ENCODE measurements around the gene MCEMP1.
"Not testable (repeated sequence)": the region's sequence is repeated elsewhere in the genome, so short reads cannot be mapped to it uniquely, and the experiment has no call there.

MCEMP1 gene

GRCh38 chr19:7643629-7644549, 33.0 kb upstream of the MCEMP1 start:
- not testable (repeated sequence) for DNase-seq

DNA sequence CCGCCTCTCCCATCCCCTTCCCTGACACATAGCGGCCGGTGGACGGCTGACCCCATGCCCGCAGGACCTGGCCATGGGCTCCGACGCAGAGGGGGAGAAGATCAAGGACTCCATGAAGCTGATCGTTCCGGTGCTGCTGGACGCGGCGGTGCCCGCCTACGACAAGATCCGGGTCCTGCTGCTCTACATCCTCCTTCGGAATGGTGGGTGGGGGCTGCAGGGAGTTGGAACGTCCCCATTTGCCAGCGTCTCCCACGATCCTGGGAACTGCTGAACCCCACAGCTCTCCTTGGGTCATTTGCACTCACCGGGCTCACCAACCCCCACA, 32.4 kb upstream of the MCEMP1 start:
- DNase-seq = no peak

DNA sequence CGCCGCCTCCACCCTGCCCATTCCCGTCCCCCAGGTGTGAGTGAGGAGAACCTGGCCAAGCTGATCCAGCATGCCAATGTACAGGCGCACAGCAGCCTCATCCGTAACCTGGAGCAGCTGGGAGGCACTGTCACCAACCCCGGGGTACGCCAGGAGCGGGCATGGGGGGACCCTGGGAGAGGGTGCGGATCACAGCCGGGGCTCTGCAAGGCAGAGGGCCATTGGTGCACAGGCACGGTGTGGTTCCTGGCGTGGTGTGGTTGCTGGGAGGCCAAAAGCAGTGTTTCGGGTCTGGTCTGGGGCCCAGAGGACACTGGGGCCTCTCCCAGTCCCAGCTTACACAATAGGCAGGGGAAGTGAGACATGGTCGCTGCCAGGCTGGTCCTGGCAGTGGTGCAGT, 31.7 kb upstream of the MCEMP1 start:
- no peak for DNase-seq

DNA sequence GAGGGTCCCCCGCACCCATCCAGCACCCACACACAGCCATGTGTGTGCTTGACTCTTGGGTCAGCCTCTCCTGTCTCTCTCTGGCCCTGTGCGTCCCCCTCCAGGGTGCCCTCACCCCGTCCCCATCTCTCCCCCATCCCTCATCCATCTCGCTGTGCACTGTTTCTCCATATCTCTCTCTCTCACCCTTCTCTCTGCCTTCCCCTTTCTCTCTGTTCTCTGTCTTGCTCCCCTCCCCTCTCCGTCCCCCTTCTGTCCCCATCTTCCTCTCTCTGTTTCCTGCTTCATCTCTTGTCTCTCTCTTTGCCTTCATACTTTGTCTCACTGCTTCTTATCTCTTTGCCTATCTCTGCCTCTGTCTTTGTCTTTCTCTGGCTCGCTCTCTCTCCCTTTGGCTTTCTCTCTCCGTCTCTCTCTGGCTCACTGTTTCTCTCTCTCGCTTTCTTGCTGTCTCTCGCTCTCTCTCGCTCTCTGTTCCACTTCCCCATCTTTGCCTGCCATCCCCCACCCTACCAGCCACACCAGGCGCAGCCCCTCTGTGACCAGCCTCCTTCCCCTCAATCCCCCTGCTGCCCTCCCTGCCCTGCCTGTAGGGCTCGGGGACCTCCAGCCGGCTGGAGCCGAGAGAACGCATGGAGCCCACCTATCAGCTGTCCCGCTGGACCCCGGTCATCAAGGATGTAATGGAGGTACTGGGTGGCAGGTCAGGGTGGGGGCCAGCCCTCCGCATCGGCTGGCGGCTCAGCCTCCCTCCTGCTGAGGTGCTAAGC, 31.0 kb upstream of the MCEMP1 start:
- no peak for DNase-seq

DNA sequence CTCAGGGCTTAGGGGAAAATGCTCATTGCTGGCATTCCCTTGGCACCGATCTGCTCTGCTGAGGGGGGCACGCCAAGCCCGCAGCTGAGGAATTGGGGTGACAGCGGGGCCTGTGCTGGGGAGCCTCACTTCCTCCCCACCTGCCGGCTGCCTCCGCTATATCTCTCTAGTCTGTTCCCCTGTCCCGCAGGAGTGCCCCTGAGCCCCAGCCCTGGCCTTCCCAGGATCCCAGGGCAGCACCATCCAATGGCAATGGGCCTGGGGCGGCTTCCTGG, 30.5 kb upstream of the MCEMP1 start:
- no peak for DNase-seq

DNA sequence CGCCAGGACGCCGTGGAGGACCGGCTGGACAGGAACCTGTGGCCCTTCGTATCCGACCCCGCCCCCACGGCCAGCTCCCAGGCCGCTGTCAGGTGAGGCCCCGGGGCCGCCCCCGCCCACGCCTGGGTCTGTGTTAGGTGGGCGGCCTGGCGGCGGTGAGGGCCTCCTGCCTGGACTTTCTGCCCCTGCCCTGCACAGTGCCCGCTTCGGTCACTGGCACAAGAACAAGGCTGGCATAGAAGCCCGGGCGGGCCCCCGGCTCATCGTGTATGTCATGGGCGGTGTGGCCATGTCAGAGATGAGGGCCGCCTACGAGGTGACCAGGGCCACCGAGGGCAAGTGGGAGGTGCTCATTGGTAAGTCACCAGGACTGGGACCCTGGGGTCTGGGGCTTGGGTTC, 29.7 kb upstream of the MCEMP1 start:
- DNase-seq = no peak

GRCh38 chr19:7648265-7649014, 28.4 kb upstream of the MCEMP1 start:
- no peak for DNase-seq

- DNase-seq = no peak
Measured at GRCh38 chr19:7650148-7650547, 26.7 kb upstream of the MCEMP1 start.

DNA sequence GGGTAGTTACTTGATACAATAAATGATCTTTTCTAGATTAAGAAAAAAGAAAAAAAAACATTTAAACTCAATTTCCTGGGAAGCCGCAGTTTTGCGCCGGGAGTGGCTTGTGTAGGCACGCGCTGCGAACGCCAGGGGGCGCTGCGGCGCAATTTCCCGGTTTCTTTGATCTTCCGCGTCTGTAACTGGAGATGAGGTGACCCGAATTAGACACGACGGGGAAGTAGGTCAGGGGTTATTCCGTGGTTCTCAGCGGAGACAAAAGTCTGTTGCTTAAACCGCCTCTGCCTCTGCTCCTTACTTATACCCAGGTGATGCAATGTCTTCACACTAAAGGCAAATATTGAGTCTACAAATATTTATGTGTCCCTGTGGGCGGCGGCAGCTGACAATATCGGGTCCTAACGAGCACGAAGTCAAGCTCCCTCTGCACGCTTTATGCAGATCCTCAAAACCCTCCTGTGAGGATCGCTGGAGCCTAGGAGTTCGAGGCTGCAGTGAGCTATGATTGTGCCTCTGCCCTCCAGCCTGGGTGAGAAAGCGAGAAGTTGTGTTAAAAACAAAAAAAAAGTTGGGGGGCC, 24.7 kb upstream of the MCEMP1 start:
- peak; percentile 88 for DNase-seq

DNA sequence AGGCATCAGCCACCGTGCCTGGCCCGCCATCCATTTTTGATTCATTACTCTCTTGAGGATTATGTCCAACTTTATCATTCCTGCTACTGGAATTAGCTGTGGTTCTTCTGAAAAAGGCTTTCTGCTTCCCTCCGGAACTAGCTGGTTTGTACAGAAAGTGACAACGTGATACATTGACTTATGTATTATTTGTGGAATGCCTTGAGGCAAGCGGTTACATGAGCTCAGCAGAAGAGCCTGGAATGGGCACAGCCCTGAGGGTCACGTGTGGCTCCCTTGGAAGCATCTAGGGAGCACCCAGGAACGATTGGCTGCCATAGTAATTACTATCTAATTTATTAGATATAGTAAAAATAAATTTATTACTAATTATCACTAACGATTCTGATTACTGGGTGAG, 22.5 kb upstream of the MCEMP1 start:
- no peak for DNase-seq

GRCh38 chr19:7655581-7655980, 21.3 kb upstream of the MCEMP1 start:
- DNase-seq = no peak

DNA sequence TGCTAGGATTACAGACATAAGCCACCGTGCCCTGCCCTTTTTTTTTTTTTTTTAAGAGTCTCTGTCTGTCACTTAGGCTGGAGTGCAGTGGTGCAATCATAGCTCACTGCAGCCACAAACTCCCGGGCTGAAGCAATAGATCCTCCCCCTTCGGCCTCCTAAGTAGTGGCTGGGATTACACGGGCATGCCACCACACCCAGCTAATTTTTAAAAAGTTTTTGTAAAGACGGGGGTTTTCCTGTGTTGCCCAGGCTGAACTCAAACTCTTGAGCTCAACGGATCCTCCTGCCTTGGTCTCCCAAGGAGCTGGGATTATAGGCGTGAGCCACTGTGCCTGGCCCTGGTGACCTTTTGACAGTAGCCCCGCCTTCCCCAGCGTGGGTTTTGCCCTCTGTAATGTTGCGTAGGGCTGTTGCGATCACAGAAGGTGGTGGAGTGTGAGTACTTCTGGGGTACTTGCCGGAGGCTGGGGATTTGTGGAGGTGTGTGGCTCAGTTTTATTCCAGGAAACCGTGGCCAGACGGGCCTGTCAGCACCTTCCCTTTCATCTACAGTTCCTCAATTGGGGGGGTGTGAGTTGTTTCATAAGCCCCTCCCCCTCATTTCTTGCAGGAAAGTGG, 19.6 kb upstream of the MCEMP1 start:
- DNase-seq = no peak

DNA sequence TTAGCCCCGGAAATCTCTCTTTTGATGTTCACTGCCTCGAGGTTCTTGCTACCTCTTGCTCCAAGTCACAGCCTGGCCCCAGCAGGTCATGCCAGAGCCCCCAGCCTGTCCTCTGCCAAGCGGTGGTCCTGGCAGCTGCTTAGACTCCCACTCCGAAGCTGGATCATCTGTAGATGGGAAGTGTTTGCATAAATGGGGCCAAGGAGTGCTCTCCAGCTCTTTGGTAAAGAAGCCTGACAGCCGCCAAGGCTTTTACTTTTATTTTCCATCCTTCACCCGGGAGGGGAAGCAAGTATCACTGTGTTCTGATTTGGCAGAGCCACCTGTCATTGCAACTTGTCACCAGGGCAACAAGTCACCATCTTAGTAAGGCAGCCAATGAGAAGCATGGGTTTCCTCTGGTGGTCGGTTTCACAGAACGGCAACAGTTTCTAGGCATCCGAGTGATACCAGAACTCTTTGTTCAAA, 18.6 kb upstream of the MCEMP1 start:
- no peak for DNase-seq

- no peak for DNase-seq
Measured at GRCh38 chr19:7661744-7662538, 14.9 kb upstream of the MCEMP1 start.

DNA sequence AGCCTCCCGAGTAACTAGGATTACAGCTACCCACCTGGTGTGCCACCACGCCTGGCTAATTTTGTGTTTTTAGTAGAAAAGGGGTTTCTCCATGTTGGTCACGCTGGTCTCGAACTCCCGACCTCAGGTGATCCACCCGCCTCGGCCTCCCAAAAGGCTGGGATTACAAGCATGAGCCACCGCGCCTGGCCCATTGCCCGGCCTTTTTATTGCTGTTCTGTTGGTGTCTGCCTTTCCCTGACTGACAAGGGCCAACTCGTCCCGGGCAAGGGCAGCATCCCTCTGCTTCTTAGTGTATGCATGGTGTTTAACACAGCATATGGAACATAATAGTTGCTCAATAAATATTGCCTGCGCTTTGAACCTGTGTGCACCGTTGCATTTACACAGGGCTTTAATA, 14.2 kb upstream of the MCEMP1 start:
- DNase-seq = no peak

GRCh38 chr19:7663706-7664105, 13.2 kb upstream of the MCEMP1 start:
- DNase-seq = no peak

GRCh38 chr19:7665076-7665475, 11.8 kb upstream of the MCEMP1 start:
- DNase-seq = no peak

DNA sequence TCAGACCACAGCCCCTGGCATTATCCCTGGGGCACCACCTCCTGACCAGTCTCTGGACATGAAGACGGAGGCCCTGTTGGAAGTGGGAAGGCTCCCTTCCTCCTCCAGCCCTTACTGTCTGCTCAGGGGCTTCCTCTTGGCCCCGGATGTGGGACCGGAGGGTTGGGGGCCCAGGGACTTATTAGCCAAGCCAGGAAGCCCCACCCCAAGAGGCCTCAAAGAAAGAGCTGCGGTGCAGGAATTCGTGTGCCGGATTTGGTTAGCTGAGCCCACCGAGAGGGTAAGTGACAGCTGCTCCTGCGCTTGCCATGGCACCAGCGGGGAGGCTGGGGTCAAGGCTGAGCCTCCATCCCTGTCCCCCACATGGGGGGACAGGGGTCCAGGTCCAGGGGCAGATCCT, 8.0 kb upstream of the MCEMP1 start, which contains the start of gene RETN:
Gene RETN, plus strand, starts transcription at position 208 of the 400 bp plus-strand sequence. CDS start 278 bp downstream, outside the sequence.
- no peak for DNase-seq

GRCh38 chr19:7669641-7670040, 7.2 kb upstream of the MCEMP1 start:
- no peak for DNase-seq

DNA sequence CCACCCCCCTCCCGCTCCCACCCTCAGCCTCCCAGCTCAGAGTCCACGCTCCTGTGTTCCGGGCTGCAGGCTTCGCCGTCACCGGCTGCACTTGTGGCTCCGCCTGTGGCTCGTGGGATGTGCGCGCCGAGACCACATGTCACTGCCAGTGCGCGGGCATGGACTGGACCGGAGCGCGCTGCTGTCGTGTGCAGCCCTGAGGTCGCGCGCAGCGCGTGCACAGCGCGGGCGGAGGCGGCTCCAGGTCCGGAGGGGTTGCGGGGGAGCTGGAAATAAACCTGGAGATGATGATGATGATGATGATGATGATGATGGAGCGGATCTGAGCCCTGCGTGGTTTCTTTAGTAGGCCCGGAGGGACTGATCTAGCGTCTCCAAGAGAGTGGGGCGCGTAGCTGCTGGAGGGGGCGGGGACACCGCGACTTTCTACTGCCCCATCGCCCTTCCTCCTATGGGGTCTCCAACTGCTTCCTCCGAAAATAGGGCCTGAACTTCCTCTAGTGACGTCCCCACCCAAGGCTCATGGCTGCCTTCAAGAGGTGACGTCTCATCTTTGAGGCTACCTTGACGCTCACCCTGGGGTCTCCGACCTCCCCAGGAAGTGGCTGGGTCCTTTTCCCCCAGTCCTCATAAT, 6.6 kb upstream of the MCEMP1 start:
- DNase-seq = no peak

DNA sequence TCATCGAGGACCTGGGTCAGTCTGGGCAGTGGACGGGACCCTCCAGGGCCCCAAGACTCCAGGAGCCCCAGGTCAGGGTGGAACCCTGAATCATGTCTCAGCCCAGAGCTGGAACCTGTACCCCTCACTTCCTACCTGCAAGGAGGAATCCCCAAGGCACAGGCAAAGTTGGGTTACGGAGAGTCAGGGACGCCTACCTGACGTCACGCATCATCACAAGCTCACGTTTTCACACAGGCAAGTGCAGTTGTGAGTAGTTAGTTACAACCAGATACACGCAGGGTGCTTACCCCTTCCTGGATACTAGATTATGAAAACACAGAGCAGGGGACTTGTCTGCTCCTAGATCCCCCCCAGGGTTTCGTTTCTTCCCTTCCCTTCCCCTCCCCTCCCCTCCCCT, 6.1 kb upstream of the MCEMP1 start:
- no peak for DNase-seq
